Measurements from ENCODE around the gene AQP11.
"Not testable (repeated sequence)": the region's sequence is repeated elsewhere in the genome, so short reads cannot be mapped to it uniquely, and the experiment has no call there.

The AQP11 gene, protein sequence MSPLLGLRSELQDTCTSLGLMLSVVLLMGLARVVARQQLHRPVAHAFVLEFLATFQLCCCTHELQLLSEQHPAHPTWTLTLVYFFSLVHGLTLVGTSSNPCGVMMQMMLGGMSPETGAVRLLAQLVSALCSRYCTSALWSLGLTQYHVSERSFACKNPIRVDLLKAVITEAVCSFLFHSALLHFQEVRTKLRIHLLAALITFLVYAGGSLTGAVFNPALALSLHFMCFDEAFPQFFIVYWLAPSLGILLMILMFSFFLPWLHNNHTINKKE

DNA sequence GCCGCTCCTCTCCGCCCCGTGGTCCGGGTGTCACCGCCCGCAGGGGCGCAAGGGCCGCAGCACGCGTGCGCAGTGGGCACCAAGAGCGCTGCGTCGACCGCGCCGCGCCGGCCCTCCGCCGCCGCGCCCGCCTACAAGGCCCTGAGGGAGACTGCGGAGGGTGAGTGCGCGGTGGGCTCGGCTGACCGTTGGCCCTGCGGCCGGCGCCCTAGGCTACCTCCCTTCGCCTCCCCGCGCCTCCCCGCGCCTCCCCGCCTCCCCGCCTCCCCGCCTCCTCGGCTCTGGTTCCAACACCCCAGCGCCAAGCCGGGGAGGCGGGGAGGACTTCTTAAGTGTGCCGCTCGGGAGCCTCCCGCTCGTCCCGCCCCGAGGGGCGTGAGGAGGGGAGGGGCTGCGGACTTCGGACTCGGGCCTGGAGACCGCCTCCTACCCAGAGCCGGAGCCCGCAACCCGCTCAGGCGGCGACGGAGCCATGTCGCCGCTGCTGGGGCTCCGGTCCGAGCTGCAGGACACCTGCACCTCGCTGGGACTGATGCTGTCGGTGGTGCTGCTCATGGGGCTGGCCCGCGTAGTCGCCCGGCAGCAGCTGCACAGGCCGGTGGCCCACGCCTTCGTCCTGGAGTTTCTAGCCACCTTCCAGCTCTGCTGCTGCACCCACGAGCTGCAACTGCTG, at the start of gene AQP11:
Gene AQP11 (plus strand): TSS at position 433 of the 673 bp plus-strand sequence. CDS start 40 bp downstream, at position 473.
- peak within 1 kb of the TSS; percentile 64 for H3K27ac ChIP-seq
- DNase-seq (ENCODE audit: low spot score) = peak; percentile 72
- POLR2A ChIA-PET (ENCODE audit: low non-redundant PET) = no interaction called here
- CTCF ChIA-PET = interaction anchor here (0.6 to 1.0 kb wide), 3 partner anchors 23 to 463 kb away, joined by 3 read pairs; no protein-coding TSS in a partner anchor
- TF ChIP-seq, protein P1, sequence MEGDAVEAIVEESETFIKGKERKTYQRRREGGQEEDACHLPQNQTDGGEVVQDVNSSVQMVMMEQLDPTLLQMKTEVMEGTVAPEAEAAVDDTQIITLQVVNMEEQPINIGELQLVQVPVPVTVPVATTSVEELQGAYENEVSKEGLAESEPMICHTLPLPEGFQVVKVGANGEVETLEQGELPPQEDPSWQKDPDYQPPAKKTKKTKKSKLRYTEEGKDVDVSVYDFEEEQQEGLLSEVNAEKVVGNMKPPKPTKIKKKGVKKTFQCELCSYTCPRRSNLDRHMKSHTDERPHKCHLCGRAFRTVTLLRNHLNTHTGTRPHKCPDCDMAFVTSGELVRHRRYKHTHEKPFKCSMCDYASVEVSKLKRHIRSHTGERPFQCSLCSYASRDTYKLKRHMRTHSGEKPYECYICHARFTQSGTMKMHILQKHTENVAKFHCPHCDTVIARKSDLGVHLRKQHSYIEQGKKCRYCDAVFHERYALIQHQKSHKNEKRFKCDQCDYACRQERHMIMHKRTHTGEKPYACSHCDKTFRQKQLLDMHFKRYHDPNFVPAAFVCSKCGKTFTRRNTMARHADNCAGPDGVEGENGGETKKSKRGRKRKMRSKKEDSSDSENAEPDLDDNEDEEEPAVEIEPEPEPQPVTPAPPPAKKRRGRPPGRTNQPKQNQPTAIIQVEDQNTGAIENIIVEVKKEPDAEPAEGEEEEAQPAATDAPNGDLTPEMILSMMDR (conservative IDR thresholded peaks at IDR 0.05; ENCODE audit: low read depth) = no peak

DNA sequence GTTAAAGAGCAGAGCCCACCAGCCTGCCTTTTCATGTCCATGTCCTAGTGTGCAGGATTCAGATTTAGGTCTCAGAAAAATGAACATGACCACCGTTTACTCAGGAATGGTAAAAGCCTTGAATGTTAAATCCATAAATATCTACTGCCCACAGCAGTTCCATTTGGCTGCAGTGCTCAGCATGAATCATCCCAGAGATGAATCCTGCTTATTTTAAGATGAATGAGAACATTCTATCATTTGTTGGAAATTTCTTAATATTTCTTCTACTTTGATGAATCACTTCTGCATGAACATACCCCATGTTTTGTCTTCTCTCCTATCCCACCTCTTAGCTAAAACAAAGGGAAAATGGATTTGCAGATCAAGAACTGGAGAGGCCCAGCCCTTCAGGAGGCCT, 47.5 kb upstream of the AQP11 start:
- H3K27ac ChIP-seq = no peak overlapping the region
- POLR2A ChIA-PET (ENCODE audit: low non-redundant PET) = no interaction called here
- CTCF ChIA-PET = no interaction called here
- TF ChIP-seq, protein P1 (conservative IDR thresholded peaks at IDR 0.05; ENCODE audit: low read depth) = no peak
- no peak for DNase-seq (ENCODE audit: low spot score)

DNA sequence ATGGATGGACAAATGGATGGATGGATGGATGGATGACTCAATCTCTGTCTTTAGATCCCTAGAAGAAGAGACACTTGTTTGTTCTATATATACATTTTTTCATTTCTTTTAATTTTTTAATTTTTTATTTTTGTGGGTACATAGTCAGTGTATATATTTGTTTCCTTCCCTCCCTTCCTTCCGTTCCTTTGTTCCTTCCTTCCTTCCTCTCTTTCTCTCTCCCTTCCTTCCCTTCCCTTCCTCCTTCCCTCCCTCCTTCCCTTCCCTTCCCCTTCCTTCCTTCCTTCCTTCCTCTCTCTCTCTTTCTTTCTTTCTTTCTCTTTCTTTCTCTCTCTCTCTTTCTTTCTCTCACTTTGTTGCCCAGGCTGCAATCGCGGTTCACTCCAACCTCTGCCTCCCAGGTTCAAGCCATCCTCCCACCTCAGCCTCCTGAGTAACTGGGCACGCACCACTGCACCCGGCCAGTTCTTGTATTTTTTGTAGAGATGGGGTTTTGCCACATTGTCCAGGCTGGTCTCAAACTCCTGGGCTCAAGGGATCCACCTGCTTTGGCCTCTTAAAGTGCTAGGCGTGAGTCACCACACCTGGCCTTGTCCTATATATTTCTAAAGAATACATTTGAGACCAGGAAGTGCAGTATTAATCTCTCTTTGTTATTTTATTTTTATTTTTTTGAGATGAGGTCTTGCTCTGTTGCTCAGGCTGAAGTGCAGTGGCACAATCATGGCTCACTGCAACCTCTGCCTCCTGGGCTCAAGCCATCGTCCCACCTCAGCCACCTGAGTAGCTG, 42.5 kb upstream of the AQP11 start:
- H3K27ac ChIP-seq = no peak overlapping the region
- DNase-seq (ENCODE audit: low spot score) = no peak
- ChIA-PET POLR2A (ENCODE audit: low non-redundant PET) (no interaction called here), CTCF (interaction anchor here (0.7 to 2.3 kb wide), 6 partner anchors 23 to 420 kb away, joined by 3 to 14 read pairs (median 4); partner anchors contain the start of gene MYO7A)
- TF ChIP-seq, protein P1 (conservative IDR thresholded peaks at IDR 0.05; ENCODE audit: low read depth) = no peak

DNA sequence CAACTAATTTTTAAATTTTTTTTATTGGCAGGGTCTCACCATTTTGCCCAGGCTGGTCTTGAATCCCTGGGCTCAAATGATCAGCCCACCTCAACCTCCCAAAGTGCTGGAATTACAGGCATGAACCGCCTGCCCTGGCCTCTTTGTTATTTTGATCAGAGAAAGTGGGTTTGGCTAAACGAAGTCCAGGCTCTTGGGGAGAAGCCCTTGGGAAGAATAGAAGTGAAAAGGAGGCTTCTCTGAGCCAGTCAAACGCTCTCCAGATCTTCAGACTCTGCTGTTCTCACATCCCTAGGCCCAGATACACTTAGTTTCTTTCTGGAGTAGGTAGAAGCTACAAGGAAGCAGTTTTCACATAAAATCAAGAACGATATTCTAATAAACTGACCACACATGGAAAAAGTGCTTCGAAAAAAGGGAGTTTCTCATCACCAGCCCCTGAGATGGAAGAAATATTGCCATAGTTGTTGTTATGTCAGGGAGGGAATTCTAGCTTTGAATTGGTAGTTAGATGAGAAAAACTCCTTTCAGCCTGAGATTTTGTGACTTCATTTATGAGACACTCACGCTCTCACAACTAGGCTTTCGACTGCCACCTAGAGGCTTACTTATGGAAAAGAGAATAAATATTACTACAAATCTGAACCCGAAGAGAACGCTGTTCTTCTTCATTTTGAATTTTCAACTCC, 41.7 kb upstream of the AQP11 start:
- TF ChIP-seq, protein P1 (conservative IDR thresholded peaks at IDR 0.05; ENCODE audit: low read depth) = peak; percentile 67
- peak; percentile 41 for DNase-seq (ENCODE audit: low spot score)
- no peak overlapping the region for H3K27ac ChIP-seq
- CTCF ChIA-PET = interaction anchor here (0.6 to 2.3 kb wide), 16 partner anchors 9 to 420 kb away, joined by 3 to 14 read pairs (median 4); partner anchors contain the start of gene MYO7A
- POLR2A ChIA-PET (ENCODE audit: low non-redundant PET) = no interaction called here

DNA sequence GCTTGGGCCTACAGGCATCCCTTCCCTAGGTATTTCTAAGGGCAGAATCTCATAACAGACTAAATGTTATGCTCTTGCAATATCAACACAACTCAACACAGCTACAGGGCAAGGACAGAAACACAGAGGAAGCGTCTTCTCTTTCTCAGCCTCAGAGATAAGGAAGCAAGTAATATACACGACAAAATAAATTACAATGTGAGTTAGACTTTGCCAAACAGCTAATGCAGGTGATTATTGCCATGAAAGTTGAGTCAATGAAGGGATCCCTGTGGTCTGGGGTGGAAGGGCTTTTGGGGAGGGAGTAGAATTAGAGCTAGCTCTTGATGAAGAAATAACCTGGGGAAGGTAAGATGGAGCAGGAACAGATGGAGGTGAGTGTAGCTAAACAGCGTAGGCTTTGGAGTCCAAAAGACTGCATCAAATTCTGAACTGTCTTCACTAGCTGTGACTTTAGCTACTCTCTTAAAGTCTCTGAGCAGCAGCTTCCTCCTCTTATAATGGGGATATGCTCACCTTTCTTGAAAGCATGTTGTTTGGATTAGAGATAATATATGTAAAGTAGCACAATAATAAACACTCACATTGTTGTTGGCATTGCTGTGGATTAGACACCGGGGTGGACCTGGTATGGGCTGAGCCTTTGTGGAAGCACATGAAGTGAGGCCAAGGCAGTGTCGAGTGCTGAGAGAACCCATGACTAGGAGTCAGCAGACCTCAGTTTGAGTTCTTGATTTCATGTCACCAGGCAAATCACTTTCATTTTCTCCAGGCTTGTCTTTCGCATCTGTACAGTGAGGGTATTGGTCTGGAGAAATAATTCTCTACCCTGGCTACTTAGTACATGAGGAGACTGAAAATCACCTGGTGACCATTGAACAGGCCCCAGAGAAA, 41.0 kb upstream of the AQP11 start:
- POLR2A ChIA-PET (ENCODE audit: low non-redundant PET) = no interaction called here
- CTCF ChIA-PET = interaction anchor here (0.6 to 2.3 kb wide), 16 partner anchors 9 to 421 kb away, joined by 3 to 14 read pairs (median 4); partner anchors contain the start of gene MYO7A
- DNase-seq (ENCODE audit: low spot score) = no peak
- H3K27ac ChIP-seq = no peak overlapping the region
- TF ChIP-seq, protein P1 (conservative IDR thresholded peaks at IDR 0.05; ENCODE audit: low read depth) = peak; percentile 28; the same call in 1 of the 2 replicates

DNA sequence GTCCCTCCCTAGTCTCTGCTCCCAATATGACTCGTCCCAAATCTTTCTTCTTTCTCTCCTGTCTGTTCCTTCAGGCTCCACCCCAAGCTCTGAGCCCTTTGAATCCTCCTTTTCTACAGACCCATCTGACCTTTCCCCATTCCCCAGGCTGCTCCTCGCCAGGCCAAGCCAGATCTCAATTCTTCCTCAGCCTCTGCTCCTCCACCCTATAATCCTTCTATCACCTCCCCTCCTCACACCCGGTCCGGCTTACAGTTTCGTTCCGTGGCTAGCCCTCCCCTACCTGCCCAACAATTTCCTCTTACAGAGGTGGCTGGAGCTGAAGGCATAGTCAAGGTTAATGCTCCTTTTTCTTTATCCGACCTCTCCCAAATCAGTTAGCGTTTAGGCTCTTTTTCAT, 38.3 kb upstream of the AQP11 start:
- DNase-seq (ENCODE audit: low spot score); POLR2A ChIA-PET (ENCODE audit: low non-redundant PET); CTCF ChIA-PET; H3K27ac ChIP-seq: not testable (repeated sequence)
